ENCODE data around the gene PLXDC2.

PLXDC2 gene

DNA sequence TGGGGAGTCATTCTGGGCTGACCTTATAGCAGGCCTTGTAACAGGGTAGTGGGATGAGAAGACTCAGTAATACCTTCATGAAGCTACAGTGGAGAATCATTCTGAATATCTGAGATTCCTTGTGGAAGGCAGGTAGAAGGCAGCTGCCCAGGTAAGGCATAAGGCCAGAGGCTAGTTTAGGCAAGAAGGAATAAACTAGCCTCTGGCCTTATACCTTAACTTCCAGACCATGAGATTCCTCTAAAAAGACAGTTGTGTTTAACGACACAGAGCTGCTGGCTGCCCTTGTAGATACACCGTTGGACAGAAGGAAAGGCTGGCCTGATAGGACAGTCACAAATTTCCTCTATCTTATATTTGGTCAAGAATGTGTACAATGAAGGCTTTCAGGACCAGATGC, 268.2 kb downstream of the PLXDC2 start:
- TF ChIP-seq CTCF (IDR thresholded peaks at IDR 0.05; ENCODE audit: extremely low read depth, missing control alignments) = no peak
- DNase-seq (ENCODE audit: low spot score) = no peak

GRCh38 chr10:20085115-20085514, 268.9 kb downstream of the PLXDC2 start:
- no peak for TF ChIP-seq CTCF (IDR thresholded peaks at IDR 0.05; ENCODE audit: extremely low read depth, missing control alignments)

GRCh38 chr10:20087353-20087752, 271.1 kb downstream of the PLXDC2 start:
- TF ChIP-seq CTCF (IDR thresholded peaks at IDR 0.05; ENCODE audit: extremely low read depth, missing control alignments) = no peak
- DNase-seq (ENCODE audit: low spot score) = no peak

More at GRCh38 chr10:20085115-20085514, 268.9 kb downstream of the PLXDC2 start:
- no peak for DNase-seq (ENCODE audit: low spot score)

GRCh38 chr10:20088061-20088701, 271.9 kb downstream of the PLXDC2 start:
- no peak for DNase-seq (ENCODE audit: low spot score)
- TF ChIP-seq CTCF (IDR thresholded peaks at IDR 0.05; ENCODE audit: extremely low read depth, missing control alignments) = no peak

- no peak for TF ChIP-seq CTCF (IDR thresholded peaks at IDR 0.05; ENCODE audit: extremely low read depth, missing control alignments)
- DNase-seq (ENCODE audit: low spot score) = no peak
Observed at GRCh38 chr10:20089879-20090278, 273.6 kb downstream of the PLXDC2 start.

DNA sequence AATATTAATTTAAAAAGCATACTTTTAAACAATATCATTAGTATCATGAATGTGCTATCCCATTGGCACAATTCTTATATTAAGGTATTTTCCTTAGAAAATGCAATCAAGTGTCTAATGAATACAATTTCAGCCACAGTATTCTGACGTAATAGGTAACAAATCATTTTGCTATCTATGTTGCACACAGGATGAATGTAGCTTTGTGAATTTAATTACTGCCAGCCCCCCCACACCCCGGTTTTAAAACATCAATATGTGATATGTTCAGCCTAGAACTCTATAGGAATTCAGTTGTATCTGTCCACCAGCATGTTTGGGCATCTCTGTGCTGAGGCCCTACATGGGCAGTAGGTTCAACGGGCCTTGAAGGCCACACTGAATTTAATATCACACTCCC, 274.6 kb downstream of the PLXDC2 start:
- no peak for TF ChIP-seq CTCF (IDR thresholded peaks at IDR 0.05; ENCODE audit: extremely low read depth, missing control alignments)
- no peak for DNase-seq (ENCODE audit: low spot score)

- no peak for DNase-seq (ENCODE audit: low spot score)
- TF ChIP-seq CTCF (IDR thresholded peaks at IDR 0.05; ENCODE audit: extremely low read depth, missing control alignments) = no peak
Observed at GRCh38 chr10:20091698-20092097, 275.5 kb downstream of the PLXDC2 start.
